ENCODE data around the gene TBC1D22A. TPM values are rescaled to one million over a fixed set of nuclear protein-coding genes. Genes with fewer than 3 reads are reported as not detected.

The TBC1D22A gene
- total RNA-seq, 2 donors from 2014 or later, result 11.5 to 15.4 TPM

DNA sequence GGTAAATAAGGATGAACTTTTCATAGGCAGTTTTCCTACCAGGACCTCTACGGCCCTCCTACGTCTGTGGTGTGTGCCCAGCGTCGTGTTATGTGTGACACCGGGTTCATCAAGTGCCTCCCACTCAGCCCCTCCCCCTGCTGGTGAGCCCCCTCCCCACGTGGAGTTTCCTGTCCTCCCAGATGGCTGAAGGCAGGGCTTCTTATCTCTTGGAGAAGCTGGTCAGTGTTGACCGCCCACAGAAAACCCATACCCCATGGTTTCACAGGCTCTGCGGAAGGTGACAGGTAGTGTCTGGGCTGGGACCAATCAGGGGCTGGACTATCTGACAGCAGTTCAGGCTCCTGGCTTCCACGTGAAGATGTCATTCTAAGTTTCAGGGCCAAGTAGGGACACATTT, 393.5 kb downstream of the TBC1D22A start:
- Histone ChIP-seq H3K27ac (no peak overlapping the region), H3K36me3 (no peaks in the 10 kb centered on the region), H3K4me1 (peaks cover 0 to 21% of the 10 kb centered on the region in 2 donors), H3K27me3 (no peaks in the 10 kb centered on the region), H3K4me3 (no peak overlapping the region), H3K9me3 (no peaks in the 10 kb centered on the region)
- DNase-seq (ENCODE audit: low spot score), result no peak
- no peak for TF ChIP-seq CTCF (IDR thresholded peaks at IDR 0.05)

- Histone ChIP-seq H3K27me3 (no peaks in the 10 kb centered on the region), H3K4me3 (no peak overlapping the region), H3K27ac (no peak overlapping the region), H3K36me3 (no peaks in the 10 kb centered on the region), H3K4me1 (peaks cover 0 to 21% of the 10 kb centered on the region in 2 donors), H3K9me3 (no peaks in the 10 kb centered on the region)
- no peak for DNase-seq (ENCODE audit: low spot score)
- no peak for TF ChIP-seq CTCF (IDR thresholded peaks at IDR 0.05)
Measured at GRCh38 chr22:47156352-47157092, 394.1 kb downstream of the TBC1D22A start.

- no peak for DNase-seq (ENCODE audit: low spot score)
- H3K9me3 ChIP-seq, result no peaks in the 10 kb centered on the region
- no peak for TF ChIP-seq CTCF (IDR thresholded peaks at IDR 0.05)
- no peak overlapping the region for H3K4me3 ChIP-seq
- H3K27me3 ChIP-seq, result no peaks in the 10 kb centered on the region
- H3K4me1 ChIP-seq, result peaks cover 0 to 21% of the 10 kb centered on the region in 2 donors
- no peaks in the 10 kb centered on the region for H3K36me3 ChIP-seq
- no peak overlapping the region for H3K27ac ChIP-seq
Measured at GRCh38 chr22:47157093-47157420, 394.6 kb downstream of the TBC1D22A start.

DNA sequence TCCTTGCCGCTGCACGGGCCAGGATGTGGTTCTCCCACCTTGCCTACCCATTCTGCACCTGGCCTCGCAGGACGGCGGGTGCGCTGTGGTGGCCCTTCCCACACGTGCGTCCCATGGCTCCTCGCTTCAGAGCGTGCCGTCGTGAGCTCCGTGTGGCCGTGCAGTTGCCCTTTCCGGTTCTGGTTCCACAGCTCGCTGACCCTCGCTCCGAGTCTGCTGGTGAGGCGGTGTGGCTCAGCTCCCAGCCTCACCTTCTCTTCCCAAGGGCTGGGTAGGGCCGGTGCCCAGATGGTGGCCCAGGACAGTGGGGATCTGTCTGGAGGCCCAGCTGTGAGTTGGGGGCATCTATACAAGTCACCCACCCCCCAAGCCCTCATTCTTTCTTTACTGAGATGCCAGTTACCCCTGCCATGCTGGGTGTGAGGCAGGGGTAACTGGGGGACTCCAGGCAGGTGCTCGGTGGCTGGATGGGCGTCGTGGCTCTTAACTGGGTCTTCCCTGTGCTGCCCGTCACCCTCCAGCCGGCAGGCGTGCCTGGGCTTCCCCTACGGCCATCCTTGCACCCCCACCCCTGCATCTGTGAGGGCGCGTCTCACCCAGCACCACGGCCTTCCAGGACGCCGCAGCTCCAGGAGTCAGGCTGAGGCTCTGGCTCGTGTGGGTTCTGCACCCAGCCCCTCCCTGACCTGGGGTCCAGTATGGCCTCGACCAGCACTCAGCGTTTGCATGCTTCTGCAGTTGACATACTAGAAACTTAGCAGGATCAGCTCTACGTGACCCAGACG, 395.2 kb downstream of the TBC1D22A start:
- Histone ChIP-seq H3K27me3 (no peaks in the 10 kb centered on the region), H3K36me3 (no peaks in the 10 kb centered on the region), H3K27ac (no peak overlapping the region), H3K9me3 (no peaks in the 10 kb centered on the region), H3K4me3 (no peak overlapping the region), H3K4me1 (peaks cover 0 to 21% of the 10 kb centered on the region in 2 donors)
- no peak for DNase-seq (ENCODE audit: low spot score)
- TF ChIP-seq CTCF (IDR thresholded peaks at IDR 0.05), result no peak

DNA sequence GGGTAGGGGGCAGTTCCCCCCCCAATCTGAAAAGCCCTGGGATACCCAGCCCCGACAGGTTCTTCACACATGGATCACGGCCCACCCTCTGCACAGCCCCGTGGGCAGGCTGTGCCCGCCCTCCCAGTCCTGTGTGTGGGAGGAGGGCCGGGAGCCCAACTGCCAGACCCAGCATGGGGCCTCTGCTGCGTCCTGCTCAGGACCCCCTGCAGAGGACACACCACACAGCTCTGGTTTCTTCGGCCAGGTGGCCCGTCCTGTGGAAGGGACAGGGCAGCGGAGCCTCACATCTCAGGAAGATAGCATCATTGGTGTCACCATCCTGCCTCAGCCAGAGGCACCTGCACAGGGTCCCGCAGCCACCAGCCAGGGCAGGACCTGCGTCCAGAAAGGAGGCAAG, 396.0 kb downstream of the TBC1D22A start:
- no peak for TF ChIP-seq CTCF (IDR thresholded peaks at IDR 0.05)
- Histone ChIP-seq H3K9me3 (no peaks in the 10 kb centered on the region), H3K36me3 (no peaks in the 10 kb centered on the region), H3K4me1 (peaks cover 0 to 24% of the 10 kb centered on the region in 2 donors), H3K27ac (no peak overlapping the region), H3K4me3 (no peak overlapping the region), H3K27me3 (no peaks in the 10 kb centered on the region)
- DNase-seq (ENCODE audit: low spot score), result no peak

Data from right atrium auricular region (tissue), 2 donors.